Neural progenitor cell (in vitro differentiated cells): ENCODE results near the gene RTKN2. TPM values are rescaled to one million over a fixed set of nuclear protein-coding genes. Genes with fewer than 3 reads are reported as not detected.

ENCODE experiments used
- DNase-seq: peaks from one replicate; pipeline ENCODE4 v3.0.0-alpha.2; 2016; ENCODE audit warnings: low spot score
- H2AFZ ChIP-seq: fragments of 200-600 bp; sonication (generic); replicated peaks from 2 replicates; pipeline ENCODE4 v1.6.1; 2016; ENCODE audit warnings: antibody characterized with exemption
- H3F3A ChIP-seq: fragments of 200-600 bp; sonication (generic); 2 replicates; pipeline ENCODE4 v1.6.1; 2016; ENCODE audit warnings: antibody characterized with exemption, low read depth
- H3K27ac ChIP-seq: fragments of 200-600 bp; sonication (generic); 2 replicates; pipeline ENCODE4 v1.5.1; 2016; ENCODE audit warnings: mild to moderate bottlenecking
- H3K27me3 ChIP-seq: fragments of 200-600 bp; sonication (generic); 2 replicates; pipeline ENCODE4 v1.6.1; 2016; ENCODE audit warnings: mild to moderate bottlenecking, moderate library complexity
- H3K36me3 ChIP-seq: fragments of 200-600 bp; sonication (generic); 2 replicates; pipeline ENCODE4 v1.5.1; 2016
- H3K4me1 ChIP-seq: fragments of 200-600 bp; sonication (generic); 2 replicates; pipeline ENCODE4 v1.6.1; 2016; ENCODE audit warnings: mixed run types
- H3K4me2 ChIP-seq: fragments of 200-600 bp; sonication (generic); 2 replicates; pipeline ENCODE4 v1.6.1; 2016
- H3K4me3 ChIP-seq: fragments of 200-600 bp; sonication (generic); 2 replicates; pipeline ENCODE4 v1.5.1; 2016
- H3K79me2 ChIP-seq: fragments of 200-600 bp; sonication (generic); 2 replicates; pipeline ENCODE4 v1.6.1; 2016; ENCODE audit warnings: low read depth
- H3K9ac ChIP-seq: fragments of 200-600 bp; sonication (generic); 2 replicates; pipeline ENCODE4 v1.6.1; 2016
- H3K9me3 ChIP-seq: fragments of 200-600 bp; sonication (generic); 2 replicates; pipeline ENCODE4 v1.5.1; 2016; ENCODE audit warnings: low read depth
- H4K20me1 ChIP-seq: fragments of 200-600 bp; sonication (generic); 2 replicates; pipeline ENCODE4 v1.6.1; 2016; ENCODE audit warnings: low read depth
- H3K27ac Mint-ChIP-seq: 3 replicates; pipeline ENCODE4 v1.8.0; 2021; ENCODE audit warnings: mixed read lengths
- H3K27me3 Mint-ChIP-seq: 2 replicates; pipeline ENCODE4 v1.8.0; 2022; ENCODE audit warnings: low read depth, mild to moderate bottlenecking, inconsistent platforms, moderate library complexity, mixed read lengths; ENCODE audit not compliant: insufficient read depth
- H3K36me3 Mint-ChIP-seq: 3 replicates; pipeline ENCODE4 v1.8.0; 2021; ENCODE audit warnings: mixed read lengths
- H3K4me1 Mint-ChIP-seq: 3 replicates; pipeline ENCODE4 v1.8.0; 2021; ENCODE audit warnings: mixed read lengths
- H3K4me3 Mint-ChIP-seq: 3 replicates; pipeline ENCODE4 v1.8.0; 2021; ENCODE audit warnings: mild to moderate bottlenecking, moderate library complexity, mixed read lengths
- H3K9me3 Mint-ChIP-seq: 3 replicates; pipeline ENCODE4 v1.8.0; 2020; ENCODE audit warnings: mixed read lengths
- CTCF ChIP-seq: fragments of 200-600 bp; sonication (generic); IDR thresholded peaks from 2 replicates; pipeline ENCODE4 v1.5.1; 2017; ENCODE audit warnings: antibody characterized with exemption, mild to moderate bottlenecking
- EZH2 ChIP-seq: fragments of 200-600 bp; sonication (generic); IDR thresholded peaks from 2 replicates; pipeline ENCODE4 v1.6.1; 2017; ENCODE audit warnings: antibody characterized with exemption, mild to moderate bottlenecking, moderate library complexity
- EZH2phosphoT487 ChIP-seq: fragments of 200-600 bp; sonication (generic); IDR thresholded peaks from 2 replicates; pipeline ENCODE4 v1.6.1; 2017; ENCODE audit warnings: antibody characterized with exemption
- total RNA-seq: library from RNA; depleted of rRNA; stranded (reverse); fragments of >200 nt; gene quantifications from 2 replicates; pipeline ENCODE4 v1.2.3, GENCODE V29; 2015; ENCODE audit warnings: low replicate concordance

RTKN2 gene
- total RNA-seq, 1 donor from 2014 or later = 65.9 TPM

DNA sequence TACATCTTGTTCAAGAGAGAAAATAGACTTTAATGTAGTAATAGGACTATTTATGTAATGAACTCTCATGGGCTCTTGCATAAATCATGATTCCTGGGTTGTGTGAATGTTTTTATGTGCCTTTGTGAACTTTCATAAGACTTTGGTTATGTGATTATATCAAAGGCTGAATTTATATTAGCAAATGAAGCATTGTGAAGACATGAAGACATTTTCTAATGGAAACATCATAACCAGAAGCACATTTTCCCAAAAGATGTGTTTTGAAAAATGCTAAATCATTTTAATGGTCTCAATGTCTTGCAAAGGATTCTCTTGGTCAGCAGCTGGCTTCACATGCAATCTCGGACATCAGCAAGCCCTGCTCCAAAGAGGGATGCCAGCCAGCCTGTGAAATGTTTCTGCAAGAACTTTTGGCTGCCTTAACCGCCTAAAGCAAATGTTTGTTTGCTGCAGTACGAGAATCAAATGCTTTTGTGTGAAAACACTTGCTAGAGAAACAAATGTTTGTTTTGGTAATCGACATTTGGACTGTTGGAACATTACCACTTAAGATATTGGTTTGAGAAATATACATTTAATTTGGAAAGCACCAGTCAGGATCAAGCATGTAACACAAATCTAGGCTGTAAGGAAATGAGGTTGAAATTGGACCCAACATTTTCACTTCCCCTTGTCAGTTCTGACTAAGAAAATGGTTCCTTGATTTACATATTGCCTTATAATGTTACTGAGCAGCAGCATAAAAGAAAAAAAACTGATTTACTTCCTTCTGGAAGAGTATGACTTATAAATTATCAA lies 102.1 kb downstream of the RTKN2 start:
- H3K27me3 ChIP-seq = no peaks in the 10 kb centered on the region
- peak overlapping the region; percentile 30 for H2AFZ ChIP-seq
- H3K9ac ChIP-seq = no peak overlapping the region

GRCh38 chr10:62165803-62166202 lies 102.8 kb downstream of the RTKN2 start:
- Mint-ChIP-seq H3K36me3 (no peaks in the 10 kb centered on the region), H3K9me3 (peaks cover 3% of the 10 kb centered on the region), H3K4me3 (no peak overlapping the region), H3K27ac (no peak overlapping the region), H3K27me3 (no peaks in the 10 kb centered on the region), H3K4me1 (no peaks in the 10 kb centered on the region)
- no peak overlapping the region for H3K4me2 ChIP-seq
- no peak overlapping the region for H2AFZ ChIP-seq
- no peak overlapping the region for H3K9ac ChIP-seq
- no peaks in the 10 kb centered on the region for H3K4me1 ChIP-seq
- DNase-seq = no peak
- no peak overlapping the region for H3K4me3 ChIP-seq
- no peaks in the 10 kb centered on the region for H3K36me3 ChIP-seq
- H3K27ac ChIP-seq = no peak overlapping the region
- no peaks in the 10 kb centered on the region for H3K79me2 ChIP-seq
- H3F3A ChIP-seq = no peaks in the 10 kb centered on the region
- no peak for TF ChIP-seq EZH2
- no peak for TF ChIP-seq CTCF
- no peak for TF ChIP-seq EZH2phosphoT487
- H3K27me3 ChIP-seq = no peaks in the 10 kb centered on the region
- H4K20me1 ChIP-seq = no peaks in the 10 kb centered on the region
- H3K9me3 ChIP-seq = no peaks in the 10 kb centered on the region

More for the DNA sequence above, 102.1 kb downstream of the RTKN2 start:
- DNase-seq = no peak
- Mint-ChIP-seq H3K36me3 (no peaks in the 10 kb centered on the region), H3K9me3 (peaks cover 3% of the 10 kb centered on the region), H3K27me3 (no peaks in the 10 kb centered on the region), H3K4me3 (no peak overlapping the region), H3K4me1 (no peaks in the 10 kb centered on the region), H3K27ac (no peak overlapping the region)
- Histone ChIP-seq H4K20me1 (no peaks in the 10 kb centered on the region), H3K4me1 (no peaks in the 10 kb centered on the region), H3K27ac (no peak overlapping the region), H3K79me2 (no peaks in the 10 kb centered on the region), H3F3A (no peaks in the 10 kb centered on the region), H3K36me3 (no peaks in the 10 kb centered on the region), H3K4me3 (no peak overlapping the region), H3K4me2 (no peak overlapping the region), H3K9me3 (no peaks in the 10 kb centered on the region)
- TF ChIP-seq EZH2 (no peak), CTCF (no peak), EZH2phosphoT487 (no peak)

GRCh38 chr10:62163024-62163423 lies 105.6 kb downstream of the RTKN2 start:
- H3K9me3 Mint-ChIP-seq = peaks cover 3% of the 10 kb centered on the region
- no peak overlapping the region for H3K4me3 Mint-ChIP-seq
- H3K9ac ChIP-seq = no peak overlapping the region
- no peak overlapping the region for H3K27ac Mint-ChIP-seq
- no peak overlapping the region for H3K4me3 ChIP-seq
- no peaks in the 10 kb centered on the region for H3F3A ChIP-seq
- no peak overlapping the region for H3K4me2 ChIP-seq
- H3K27me3 ChIP-seq = no peaks in the 10 kb centered on the region
- no peaks in the 10 kb centered on the region for H3K36me3 Mint-ChIP-seq
- TF ChIP-seq CTCF (no peak), EZH2phosphoT487 (no peak), EZH2 (no peak)
- no peak overlapping the region for H2AFZ ChIP-seq
- DNase-seq = no peak
- no peaks in the 10 kb centered on the region for H3K4me1 ChIP-seq
- no peaks in the 10 kb centered on the region for H3K36me3 ChIP-seq
- H4K20me1 ChIP-seq = no peaks in the 10 kb centered on the region
- H3K27me3 Mint-ChIP-seq = peaks cover 5% of the 10 kb centered on the region
- no peaks in the 10 kb centered on the region for H3K9me3 ChIP-seq
- no peaks in the 10 kb centered on the region for H3K4me1 Mint-ChIP-seq
- H3K79me2 ChIP-seq = no peaks in the 10 kb centered on the region
- no peak overlapping the region for H3K27ac ChIP-seq
